Nucleus accumbens (tissue), 56 donors: ENCODE data around the gene CACTIN.
A peak's percentile ranks its signal among the peaks of the same experiment; 100 is the strongest.

Experiments
- DNase-seq, 56 donors: peaks; one replicate each; lab custom pipeline; 2025; lab: John Stamatoyannopoulos, UW

CACTIN gene

DNA sequence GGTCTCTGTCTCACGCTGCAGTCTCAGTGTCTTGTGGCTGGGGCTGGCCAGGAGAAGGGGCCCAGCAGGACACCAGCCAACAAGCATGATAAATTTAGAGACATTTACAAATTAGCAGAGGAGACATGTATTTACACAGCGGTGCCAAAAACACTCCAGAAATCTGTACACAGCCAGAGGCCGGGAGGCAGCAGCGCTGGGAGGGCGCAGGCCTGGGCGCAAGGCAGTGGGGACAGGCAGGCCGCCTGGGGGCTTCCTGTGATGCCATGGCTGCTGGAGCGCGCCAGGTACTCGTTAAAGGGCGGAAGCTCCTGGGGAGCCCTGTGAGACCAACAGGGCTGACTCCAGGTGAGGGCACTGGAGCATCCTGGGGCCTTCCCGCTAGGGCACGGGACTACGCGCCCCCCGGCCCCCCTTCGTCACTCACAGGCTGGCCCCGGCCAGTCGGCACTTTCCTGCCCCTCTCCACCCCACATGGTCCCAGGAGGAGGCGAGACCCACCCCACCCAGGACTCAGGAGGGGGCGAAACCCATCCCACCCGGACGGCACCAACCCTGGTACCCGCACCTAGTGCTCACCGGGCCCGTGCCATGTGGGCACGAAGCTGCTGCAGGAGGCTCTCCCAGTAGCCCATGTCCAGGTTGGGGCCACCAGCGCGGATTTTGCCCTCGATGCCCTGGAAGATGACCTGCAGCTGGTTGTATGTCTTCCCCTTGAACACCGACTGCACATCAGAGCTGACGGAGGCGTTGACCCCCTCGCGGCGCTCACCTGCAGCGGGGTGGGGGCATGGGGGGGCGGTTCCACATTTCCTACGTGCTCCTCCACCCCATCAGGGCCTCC lies 12.6 kb downstream of the CACTIN start:
- no peak for DNase-seq

DNA sequence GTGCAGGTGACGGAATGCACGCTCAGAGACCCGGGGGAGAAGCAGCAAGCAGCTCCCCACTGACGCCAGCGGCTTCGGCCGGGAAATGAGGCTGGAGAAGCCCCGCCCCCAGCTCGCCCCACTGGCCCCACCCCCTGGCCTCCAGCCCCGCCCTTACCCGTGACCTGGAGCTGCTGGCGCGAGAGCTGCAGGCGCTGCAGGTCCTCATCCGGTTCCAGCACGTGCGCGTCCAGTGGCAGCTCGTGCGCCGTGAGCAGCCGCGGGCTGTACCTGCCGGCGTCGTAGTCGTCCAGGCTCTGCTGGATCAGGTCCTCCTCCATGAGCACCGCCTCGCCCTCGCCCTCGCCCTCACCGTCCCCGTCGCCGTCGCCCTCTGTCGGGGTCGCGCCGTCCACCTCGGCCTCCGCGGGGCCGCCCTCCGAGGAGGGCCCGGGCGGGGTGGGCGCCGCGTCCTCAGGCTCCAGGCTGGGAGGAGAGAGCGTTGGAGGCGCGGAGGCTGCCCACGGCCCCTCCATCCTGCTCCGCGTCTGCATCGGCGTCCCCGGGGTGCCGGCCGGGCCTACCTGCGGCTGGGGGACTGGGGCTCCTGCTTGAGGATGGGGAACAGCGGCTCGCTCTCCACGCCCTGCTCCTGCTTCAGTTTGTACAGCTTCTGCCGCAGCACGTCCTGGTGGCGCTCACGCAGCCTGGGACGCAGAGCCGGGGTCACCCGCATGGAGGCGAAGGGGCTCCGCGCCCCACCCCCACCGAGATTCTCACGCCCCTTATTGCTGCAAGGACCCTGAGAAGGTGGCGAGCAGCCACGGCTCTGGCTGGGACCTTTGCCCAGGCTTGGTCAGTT lies 13.5 kb downstream of the CACTIN start:
- DNase-seq: no peak

DNA sequence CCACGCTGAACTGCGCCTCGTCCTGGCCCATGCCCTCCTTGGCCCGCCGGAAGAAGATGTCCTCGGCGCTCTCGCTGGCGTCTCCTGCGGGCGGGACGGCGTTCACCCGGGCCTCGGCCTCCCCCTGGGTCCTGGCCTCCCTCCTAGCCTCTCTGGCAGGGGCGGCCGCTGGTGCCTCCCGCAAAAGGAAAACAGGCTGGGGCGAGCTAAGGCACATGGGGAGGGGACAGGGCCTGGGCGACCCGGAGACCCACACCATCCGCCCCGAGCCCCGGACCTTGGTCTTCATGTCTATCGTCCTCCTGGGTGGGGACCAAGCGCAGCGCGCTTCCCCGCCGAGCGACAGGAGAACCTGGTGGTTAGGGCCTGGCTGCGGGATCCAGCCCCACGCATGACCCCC lies 14.3 kb downstream of the CACTIN start:
- no peak for DNase-seq

DNA sequence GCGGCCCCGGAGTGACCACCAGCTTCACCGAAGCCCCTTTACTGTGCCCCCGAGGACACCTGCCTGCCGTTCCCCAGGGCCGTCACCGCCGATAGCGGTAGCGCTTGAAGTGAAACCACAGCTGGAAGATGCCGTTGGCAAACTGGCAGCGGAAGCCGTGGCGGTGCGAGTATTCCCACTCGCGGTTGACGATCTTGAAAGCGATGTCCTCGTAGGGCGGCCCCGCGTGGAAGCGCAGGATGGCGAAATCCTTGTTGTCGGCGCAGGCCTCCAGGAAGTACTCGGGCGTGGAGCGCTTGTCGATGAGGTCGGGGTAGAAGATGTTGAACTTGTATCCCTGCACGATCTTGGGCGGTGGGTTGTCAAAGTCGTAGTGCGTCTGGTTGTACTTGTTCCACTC lies 14.7 kb downstream of the CACTIN start:
- no peak for DNase-seq

DNA sequence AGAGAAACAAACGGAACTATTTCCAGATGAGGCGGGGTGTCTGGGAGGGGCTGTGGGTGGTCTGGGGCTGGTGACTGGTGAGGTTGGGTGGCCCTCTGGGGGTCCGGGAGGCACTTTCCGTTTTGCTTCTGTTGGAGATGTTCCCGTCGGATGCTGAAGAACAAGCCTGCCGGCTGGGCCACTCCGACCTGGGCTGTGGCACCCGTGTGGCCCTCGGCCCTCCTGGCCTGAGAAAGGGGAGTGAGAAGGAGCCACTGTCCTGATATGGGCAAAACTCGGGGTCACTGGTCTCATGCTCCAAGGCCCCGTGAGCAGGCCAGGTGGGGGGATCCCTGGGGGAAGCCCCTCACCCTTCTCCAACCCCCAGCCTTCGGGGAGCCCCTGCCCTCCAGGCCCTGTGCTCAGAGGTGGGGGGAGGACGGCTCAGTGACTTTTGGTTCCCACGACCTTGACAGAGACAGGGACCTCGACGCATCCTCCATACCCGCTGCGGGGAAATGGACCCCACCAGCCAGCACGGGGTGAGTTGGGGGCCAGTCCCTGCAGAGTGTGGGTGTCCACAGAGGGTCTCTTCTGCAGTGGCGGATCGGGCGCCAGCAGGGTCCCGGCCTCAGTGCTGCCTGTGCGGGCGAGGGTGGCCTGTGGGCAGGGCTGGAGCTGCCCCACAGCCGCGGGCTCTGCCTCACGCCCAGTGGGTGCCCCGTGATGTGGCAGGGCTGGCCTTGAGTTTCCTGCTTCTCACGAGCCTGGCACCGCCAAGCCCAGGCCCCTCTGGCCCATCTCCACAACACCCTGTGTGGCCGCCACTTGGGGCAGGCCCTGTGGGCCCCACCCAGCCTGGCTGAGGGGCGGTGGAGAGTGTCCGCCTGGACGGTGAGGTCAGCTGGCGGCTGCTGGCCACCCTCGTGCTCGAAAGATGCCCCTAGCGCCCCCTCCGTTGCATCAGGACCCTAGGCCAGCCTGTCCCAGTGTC lies 15.6 kb downstream of the CACTIN start:
- DNase-seq: no peak

DNA sequence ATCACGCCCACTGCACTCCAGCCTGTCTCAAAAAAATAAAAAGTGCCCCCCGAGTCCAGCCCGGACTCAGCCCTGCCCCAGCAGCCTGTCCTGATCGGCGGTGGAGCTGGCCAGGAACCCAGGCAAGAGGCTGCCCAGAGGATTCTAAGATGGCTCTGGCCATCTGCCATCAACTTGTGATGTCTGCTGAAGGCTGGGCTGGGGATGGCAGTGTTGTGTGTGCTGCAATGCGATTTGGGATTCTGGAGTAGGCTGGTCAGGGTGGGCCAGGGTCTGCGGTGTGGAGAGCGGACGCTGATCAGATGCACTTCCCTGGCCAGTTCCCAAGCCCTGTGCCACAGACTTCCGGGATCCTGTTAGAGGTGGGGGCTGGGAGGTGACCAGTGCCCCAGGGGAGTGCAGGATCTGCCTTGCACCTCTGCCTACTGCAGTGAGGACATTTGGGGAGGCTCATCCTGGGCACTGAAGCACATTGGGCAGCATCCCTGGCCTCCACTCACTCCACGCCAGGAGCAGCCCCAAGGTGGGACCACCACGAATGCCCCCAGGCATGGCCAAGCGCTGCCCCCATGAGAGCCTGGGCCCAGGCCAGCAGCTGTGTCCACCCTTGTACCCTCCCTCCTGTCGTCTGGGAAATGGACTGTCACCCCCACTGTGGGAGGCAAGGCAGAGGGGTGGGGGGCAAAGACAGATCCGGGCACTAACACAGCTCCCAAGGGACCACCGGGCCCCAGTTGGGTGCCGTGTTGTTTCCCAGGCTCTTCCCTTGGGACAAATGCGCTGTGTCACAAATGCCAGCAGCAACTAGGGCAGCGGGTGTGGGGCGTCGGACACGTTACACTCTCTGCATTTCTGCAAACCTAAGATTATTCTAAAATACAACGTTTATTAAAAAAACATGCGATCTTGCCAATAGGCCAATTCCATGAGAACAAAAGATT lies 16.5 kb downstream of the CACTIN start:
- DNase-seq: no peak

DNA sequence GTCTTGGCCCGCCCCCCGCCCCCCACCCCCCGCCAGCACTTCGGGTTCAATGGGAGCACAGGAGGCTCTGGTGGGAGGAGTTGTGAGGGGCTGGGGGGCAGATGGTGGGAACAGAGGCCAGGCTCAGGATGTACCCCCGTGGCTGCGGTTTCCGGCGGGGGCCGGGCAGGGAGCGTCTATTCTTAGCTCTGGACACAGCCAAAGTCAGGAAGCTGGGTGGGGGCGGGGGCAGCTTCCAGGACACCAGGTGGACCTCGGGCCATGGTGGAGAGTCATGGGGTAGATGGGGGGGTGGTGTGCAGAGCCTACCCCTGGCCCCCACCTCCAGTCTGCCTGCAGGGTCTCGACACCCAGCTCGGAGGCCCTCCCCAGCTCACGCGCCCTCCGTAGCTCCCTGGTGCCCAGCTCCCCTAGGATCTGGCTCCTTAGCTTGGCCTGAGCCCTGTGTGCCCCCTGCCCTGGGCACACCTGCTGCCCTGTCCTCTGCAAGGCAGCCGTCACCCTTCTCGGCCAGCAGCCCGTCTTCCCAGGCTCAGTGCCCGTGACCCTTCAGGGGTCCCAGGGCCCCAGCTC lies 17.8 kb downstream of the CACTIN start:
- no peak for DNase-seq

DNA sequence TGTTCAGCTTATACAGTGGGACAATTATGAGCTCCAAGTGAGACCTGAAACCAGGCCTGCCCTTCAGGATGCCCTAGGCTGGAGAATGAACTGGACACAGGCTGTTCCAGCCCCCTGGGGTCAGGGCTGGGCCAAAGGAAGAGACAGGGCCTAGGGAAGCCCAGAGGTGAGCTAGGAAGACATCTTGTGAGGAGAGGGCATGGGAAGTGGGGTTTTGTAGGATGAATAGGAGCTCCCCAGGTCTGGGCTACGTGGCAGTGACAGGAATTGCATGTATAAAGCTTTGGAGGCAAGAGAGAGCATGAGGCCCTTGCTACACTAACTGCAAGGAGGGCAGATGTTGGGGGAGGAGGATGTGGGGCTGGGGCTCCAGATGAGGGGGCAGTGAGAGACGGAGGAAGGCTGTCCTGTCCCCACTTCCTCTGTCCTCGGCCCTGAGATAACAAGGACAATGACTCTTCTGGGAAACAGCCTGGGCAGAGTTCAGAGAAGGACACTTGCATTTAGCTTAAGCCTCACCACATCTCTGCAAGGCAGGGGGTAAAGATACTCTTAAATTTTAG lies 18.4 kb downstream of the CACTIN start:
- no peak for DNase-seq

DNA sequence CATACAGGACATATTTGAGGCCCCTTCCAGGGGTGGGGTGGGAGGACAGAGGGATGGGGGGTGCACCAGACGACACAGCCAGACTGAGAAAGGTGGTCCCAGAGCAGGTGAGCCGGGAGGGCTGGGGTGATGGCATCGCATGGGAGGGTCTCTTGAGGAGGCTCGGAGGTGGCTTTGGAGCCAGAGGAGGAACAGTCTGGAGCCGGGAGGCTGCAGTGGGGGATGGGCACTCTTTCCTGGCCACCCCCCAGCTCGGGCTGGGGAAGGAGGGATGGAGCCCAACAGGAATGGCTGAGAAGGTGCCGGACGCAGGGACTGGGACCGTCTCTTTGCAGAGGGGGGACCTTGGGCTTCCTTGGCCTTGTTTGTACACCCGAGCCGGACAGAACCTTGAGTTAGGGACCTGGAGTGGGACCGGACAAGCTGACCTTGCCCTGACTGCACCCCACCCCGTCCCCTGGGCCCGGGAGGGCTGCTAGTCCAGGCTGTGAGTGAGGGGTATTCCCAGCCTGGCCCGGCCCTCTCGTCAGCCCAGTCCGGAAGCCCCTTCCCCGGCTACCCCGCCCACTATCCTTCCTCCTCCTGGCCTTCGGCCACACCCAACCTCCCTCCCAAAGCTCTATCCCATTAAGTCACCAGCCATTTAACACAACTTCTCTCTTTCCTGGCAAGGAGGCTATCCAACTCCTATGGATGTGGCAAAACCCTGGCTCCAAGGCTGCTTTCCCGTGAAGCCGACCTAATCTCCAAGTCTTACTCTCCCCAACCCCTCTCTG lies 19.1 kb downstream of the CACTIN start:
- DNase-seq: no peak

DNA sequence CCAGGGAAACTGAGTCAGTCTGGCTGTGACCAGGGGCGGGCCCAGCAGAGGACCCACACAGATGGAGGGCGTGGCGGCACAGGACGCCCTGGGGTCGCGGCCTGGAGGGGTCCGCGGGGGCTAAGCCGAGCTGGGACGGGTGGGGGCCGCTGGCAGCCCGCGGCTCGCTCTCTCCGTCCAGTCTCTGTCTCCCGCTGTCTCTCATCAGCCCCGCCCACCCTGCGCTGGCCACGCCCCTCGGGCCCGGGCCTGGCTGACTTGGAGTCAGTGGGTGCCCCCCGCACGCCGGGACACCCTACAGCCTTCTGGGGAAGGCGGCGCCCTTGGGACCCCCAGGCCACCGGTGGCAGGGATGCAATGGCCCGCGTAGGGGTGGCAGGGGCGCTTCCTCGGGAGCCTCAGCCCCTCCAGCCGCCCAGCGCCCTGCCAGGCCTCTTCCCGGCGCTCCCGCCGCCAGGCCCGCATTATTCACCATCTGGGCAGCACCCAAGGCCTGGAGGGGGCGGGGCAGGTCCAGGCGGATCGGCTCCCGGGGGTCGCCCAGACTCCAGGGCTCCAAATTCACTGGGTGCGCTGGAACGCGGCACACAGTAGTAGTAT lies 19.8 kb downstream of the CACTIN start, which contains the start of gene TBXA2R:
Gene TBXA2R, minus strand, starts transcription at position 186 of the 600 bp plus-strand sequence. CDS start 6,241 bp downstream, outside the sequence.
- DNase-seq: peak in 24 of 56 donors; percentile 2 to 67 (median 19)

DNA sequence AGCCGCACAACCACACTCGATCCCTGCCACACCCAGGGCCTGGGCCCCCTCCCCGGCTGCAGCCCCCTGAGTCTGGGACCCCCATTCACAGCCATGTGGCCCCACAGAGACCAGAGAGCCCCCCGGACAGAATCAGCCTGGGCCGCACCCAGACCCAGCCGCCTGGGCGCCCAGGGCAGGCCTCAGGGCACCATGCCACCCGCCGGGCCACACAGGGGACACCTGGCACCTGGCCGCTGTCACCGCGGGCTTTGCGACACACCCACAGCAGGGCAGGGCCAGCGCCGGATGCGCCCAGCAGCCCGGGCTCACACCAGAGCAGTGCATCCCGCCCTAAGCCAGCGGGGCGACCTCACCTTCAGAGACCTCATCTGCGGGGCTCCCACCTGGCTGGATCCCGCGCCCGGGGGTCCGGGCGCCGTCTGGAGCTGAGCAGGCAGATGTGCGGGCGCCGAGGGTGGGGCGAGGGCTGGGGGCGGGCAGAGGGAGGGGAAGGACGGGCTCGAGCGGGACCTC lies 20.4 kb downstream of the CACTIN start:
- no peak for DNase-seq

DNA sequence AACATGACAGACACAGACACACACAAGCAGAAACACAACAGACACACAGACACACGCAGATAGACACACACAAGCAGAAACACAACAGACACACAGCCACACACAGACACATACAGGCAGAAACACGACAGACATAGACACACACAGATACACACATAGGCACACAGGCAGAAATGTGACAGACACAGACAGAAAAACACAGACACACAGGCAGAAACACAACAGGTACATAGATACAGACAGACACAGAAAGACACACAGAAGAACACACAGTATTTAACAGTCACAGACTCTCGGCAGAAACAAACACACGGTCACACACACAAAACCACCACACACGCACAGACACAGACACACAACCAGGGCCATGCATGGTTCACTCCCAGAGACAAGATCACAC lies 20.8 kb downstream of the CACTIN start:
- no peak for DNase-seq

DNA sequence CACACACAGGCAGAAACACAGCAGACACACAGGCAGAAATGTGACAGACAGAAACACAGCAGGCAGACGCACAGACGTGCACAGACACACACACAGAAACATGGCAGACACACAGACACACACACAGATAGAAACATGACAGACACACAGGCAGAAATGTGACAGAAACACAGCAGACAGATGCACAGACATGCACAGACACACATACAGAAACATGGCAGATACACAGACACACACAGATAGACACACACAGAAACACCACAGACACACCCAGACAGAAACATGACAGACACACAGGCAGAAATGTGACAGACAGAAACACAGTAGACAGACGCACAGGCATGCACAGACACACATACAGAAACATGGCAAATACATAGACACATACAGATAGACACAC lies 21.2 kb downstream of the CACTIN start:
- DNase-seq: no peak

DNA sequence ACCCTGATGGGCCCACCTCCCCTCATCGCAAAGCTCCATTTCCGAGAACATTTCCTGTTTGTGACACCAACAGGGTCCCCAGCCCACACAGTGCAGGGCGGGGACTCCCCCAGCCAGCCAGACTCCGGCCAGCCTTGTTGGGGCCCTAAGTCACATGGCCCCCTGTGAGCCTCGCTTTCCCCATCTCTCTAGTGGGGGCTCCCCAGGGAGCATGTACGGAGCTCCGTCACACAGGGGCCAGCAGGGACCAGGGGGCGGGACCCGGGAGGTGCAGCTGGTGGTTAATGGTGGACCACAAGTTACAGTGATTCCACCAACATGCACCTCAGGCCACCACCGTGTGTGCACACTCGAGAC lies 21.6 kb downstream of the CACTIN start:
- DNase-seq: no peak

DNA sequence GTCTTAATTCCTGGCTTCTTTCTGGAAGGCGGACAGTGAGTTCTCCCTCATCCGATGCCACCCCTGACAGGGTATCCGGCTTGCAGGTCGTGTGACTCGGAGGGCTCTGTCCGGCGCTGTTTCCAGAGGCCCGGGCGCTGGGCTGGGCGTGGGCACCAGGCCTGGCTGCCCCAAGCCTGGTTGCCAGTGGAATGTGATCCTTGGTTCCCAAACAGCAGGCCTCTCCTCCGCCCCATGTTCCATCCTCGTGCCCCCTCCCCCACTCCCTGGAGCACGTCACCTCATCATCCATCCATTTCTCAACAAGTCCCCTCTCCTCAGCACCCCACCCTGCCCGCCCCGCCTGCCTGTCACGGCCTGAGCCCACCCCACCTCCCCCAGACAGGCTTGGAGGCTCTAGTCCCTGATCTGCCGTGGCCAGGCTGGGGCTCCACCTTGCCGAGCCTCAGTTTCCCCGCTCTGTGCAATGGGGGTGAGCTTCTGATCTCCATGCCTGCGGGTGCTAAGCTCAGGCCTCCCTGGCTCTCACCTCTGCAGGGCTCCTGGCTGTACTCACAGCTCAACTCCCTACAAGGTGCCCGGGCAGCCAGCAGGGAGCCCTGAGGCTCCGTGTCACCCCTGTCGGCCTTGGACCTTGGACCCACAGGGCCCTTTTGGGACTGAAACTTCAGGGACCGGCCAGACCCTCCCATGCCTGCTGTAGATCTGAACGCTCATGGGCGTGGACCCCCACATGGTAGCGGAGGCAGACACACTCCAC lies 22.2 kb downstream of the CACTIN start:
- DNase-seq: no peak

DNA sequence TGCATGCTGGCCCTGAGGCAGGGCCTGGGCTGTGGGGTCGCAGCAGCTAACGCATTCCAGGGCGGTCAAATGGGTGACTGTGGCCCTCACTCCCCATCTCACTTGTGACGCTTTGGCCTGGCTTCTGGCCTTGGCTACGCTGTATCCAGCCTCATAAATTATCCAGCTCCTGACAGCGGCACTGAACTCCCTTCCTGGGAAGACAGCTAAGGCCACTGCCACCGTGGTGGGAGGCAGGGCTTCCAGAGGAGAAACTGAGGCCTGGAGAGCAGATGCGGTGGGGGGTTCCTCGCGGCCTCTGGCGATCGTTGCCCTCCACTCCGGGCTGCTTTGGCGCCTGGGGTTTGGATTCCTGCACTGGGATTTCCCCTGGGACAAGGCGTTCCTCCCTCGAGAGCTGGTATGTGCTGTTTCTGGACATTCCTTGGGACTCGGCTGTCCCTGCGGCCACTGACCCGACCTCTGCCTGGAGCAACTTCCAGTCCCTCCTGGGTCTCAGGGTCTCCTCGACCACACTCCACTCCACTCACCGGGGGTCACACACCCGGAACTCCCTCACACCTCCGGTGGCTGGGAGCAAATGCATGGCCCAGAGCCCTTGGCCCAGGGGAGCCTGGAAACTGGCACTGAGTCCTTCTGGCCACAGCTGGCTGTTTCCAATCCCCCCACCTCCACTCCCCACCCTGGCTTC lies 23.3 kb downstream of the CACTIN start:
- DNase-seq: no peak
